ENCODE measurements around the gene PIGX. TPM values are rescaled to one million over a fixed set of nuclear protein-coding genes. Genes with fewer than 3 reads are reported as not detected.

Gene PIGX
- 46.6 TPM for total RNA-seq

GRCh38 chr3:196711838-196712513 lies at the start of gene PIGX, which contains the start of gene CEP19:
PIGX (plus strand) TSS chr3:196712377.
CEP19 (minus strand) TSS chr3:196712250; CDS start chr3:196708657, 3,593 bp downstream.
- DNase-seq, result peak; percentile 84

GRCh38 chr3:196662711-196663571 lies 49.2 kb upstream of the PIGX start:
- no peak for DNase-seq

GRCh38 chr3:196666001-196666867 lies 45.9 kb upstream of the PIGX start:
- DNase-seq, result no peak

GRCh38 chr3:196667056-196667825 lies 44.9 kb upstream of the PIGX start:
- DNase-seq, result no peak

- DNase-seq, result no peak
Observed at GRCh38 chr3:196670339-196670738, 41.8 kb upstream of the PIGX start.

GRCh38 chr3:196673632-196674031 lies 38.5 kb upstream of the PIGX start:
- DNase-seq, result no peak

GRCh38 chr3:196677353-196677752 lies 34.8 kb upstream of the PIGX start:
- no peak for DNase-seq

- no peak for DNase-seq
Observed at GRCh38 chr3:196677931-196678330, 34.2 kb upstream of the PIGX start.

- peak; percentile 29 for DNase-seq
Observed at GRCh38 chr3:196684548-196685407, 27.4 kb upstream of the PIGX start.

- DNase-seq, result no peak
Observed at GRCh38 chr3:196686436-196686835, 25.7 kb upstream of the PIGX start.

GRCh38 chr3:196688349-196688748 lies 23.8 kb upstream of the PIGX start:
- DNase-seq, result no peak

GRCh38 chr3:196689941-196690660 lies 22.1 kb upstream of the PIGX start:
- no peak for DNase-seq

- no peak for DNase-seq
Observed at GRCh38 chr3:196691386-196691785, 20.8 kb upstream of the PIGX start.

GRCh38 chr3:196694202-196694638 lies 18.0 kb upstream of the PIGX start:
- DNase-seq, result no peak

- DNase-seq, result no peak
Observed at GRCh38 chr3:196694941-196695848, 17.0 kb upstream of the PIGX start.

- DNase-seq, result no peak
Observed at GRCh38 chr3:196695849-196696226, 16.3 kb upstream of the PIGX start.

GRCh38 chr3:196697270-196697669 lies 14.9 kb upstream of the PIGX start:
- no peak for DNase-seq

- DNase-seq, result no peak
Observed at GRCh38 chr3:196699749-196700148, 12.4 kb upstream of the PIGX start.

- DNase-seq, result no peak
Observed at GRCh38 chr3:196700801-196701200, 11.4 kb upstream of the PIGX start.
